Retinal pigment epithelial cell (primary cell): ENCODE data around the gene SIGLEC6.

ENCODE experiments used
- DNase-seq: peaks from one replicate; pipeline ENCODE4 v3.0.0-alpha.2; 2010; ENCODE audit warnings: low read depth
- H3K4me3 ChIP-seq: 2 replicates; pipeline ENCODE4 v1.5.1; 2011; ENCODE audit warnings: mild to moderate bottlenecking, low read length, control low read depth, moderate library complexity
- TF ChIP-seq, protein P1 (sequence below): conservative IDR thresholded peaks from 2 replicates; pipeline ENCODE4 v1.5.1; 2011; ENCODE audit warnings: low read depth, low read length, control low read depth, inconsistent platforms

SIGLEC6 gene

GRCh38 chr19:51542699-51543098, 11.2 kb upstream of the SIGLEC6 start:
- DNase-seq, result no peak
- no peak overlapping the region for H3K4me3 ChIP-seq
- TF ChIP-seq, protein P1, sequence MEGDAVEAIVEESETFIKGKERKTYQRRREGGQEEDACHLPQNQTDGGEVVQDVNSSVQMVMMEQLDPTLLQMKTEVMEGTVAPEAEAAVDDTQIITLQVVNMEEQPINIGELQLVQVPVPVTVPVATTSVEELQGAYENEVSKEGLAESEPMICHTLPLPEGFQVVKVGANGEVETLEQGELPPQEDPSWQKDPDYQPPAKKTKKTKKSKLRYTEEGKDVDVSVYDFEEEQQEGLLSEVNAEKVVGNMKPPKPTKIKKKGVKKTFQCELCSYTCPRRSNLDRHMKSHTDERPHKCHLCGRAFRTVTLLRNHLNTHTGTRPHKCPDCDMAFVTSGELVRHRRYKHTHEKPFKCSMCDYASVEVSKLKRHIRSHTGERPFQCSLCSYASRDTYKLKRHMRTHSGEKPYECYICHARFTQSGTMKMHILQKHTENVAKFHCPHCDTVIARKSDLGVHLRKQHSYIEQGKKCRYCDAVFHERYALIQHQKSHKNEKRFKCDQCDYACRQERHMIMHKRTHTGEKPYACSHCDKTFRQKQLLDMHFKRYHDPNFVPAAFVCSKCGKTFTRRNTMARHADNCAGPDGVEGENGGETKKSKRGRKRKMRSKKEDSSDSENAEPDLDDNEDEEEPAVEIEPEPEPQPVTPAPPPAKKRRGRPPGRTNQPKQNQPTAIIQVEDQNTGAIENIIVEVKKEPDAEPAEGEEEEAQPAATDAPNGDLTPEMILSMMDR, result no peak

DNA sequence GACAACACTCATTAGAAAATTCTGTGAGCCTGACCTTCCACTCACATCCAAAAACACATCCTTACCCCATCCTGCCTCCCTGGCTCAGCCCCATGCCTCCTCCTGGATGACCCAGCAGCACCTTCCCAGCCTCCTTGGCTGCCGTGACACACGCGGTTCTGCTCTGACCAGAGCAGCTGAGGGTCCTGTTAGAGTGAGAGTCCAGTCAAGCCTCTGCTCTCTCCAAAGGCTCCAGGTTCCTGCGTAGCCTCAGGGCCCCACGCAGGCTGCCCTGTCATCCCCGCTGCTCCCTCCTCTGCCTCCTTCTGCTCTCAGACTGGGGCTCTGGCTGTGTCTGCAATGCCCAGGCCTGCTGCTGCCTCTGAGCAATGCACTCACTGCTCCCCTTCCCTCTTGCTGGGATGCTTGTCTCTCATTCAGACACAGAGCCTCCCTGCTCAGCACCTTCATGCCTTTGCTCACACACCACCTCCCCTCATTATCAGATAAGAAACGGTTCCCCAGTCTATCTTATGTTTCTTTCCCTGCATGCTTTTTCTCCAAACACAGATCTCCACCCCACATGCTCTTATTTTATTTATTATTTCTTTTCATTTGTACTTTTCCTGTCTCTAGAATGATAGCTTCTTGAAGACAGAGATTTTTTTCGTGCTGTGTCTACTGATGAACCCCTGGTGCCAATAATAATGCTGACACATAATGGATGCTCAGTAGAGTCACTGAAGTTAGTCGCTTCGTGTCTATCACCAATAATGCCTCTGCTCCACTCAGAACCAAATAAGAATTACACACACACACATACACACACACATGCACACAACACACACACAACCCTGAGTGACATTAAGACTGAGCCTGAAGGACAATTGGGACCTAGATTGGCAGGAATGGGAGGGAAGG, 10.2 kb upstream of the SIGLEC6 start:
- TF ChIP-seq, protein P1, result no peak
- no peak for DNase-seq
- H3K4me3 ChIP-seq, result no peak overlapping the region

GRCh38 chr19:51539821-51540366, 8.4 kb upstream of the SIGLEC6 start:
- H3K4me3 ChIP-seq, result no peak overlapping the region
- DNase-seq, result no peak
- TF ChIP-seq, protein P1, result no peak

DNA sequence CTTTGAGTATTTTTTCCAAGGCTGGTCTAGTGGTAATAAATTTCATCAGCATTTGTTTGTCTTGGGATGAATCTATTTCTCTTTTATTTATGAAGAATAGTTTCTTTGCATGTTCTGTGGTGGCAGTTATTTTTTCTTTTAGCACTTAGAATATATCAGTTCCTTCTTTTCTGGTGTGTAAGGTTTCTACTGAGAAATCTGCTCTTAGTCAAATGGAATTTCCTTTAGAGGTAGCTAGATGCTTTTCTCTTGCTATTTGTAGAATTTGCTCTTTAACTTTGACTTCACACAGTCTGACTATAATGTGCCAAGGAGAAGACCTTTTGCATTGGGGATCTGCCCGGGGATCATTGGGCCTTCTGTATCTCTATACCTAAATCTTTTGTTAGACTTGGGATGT, 4.1 kb upstream of the SIGLEC6 start:
- DNase-seq, result no peak
- TF ChIP-seq, protein P1, result no peak
- no peak overlapping the region for H3K4me3 ChIP-seq

GRCh38 chr19:51530616-51531015, 854 bp downstream of the SIGLEC6 start:
- no peak for DNase-seq
- TF ChIP-seq, protein P1, result no peak
- no peak overlapping the region for H3K4me3 ChIP-seq

- DNase-seq, result no peak
- TF ChIP-seq, protein P1, result no peak
Measured at GRCh38 chr19:51529301-51529700, 2.2 kb downstream of the SIGLEC6 start.

GRCh38 chr19:51525651-51526050, 5.8 kb downstream of the SIGLEC6 start:
- TF ChIP-seq, protein P1, result no peak
- H3K4me3 ChIP-seq, result no peak overlapping the region
- no peak for DNase-seq

More at GRCh38 chr19:51529301-51529700, 2.2 kb downstream of the SIGLEC6 start:
- no peak overlapping the region for H3K4me3 ChIP-seq
